ENCODE data around the gene MAP3K14.
"Not testable (repeated sequence)": the region's sequence is repeated elsewhere in the genome, so short reads cannot be mapped to it uniquely, and the experiment has no call there.

The MAP3K14 gene

DNA sequence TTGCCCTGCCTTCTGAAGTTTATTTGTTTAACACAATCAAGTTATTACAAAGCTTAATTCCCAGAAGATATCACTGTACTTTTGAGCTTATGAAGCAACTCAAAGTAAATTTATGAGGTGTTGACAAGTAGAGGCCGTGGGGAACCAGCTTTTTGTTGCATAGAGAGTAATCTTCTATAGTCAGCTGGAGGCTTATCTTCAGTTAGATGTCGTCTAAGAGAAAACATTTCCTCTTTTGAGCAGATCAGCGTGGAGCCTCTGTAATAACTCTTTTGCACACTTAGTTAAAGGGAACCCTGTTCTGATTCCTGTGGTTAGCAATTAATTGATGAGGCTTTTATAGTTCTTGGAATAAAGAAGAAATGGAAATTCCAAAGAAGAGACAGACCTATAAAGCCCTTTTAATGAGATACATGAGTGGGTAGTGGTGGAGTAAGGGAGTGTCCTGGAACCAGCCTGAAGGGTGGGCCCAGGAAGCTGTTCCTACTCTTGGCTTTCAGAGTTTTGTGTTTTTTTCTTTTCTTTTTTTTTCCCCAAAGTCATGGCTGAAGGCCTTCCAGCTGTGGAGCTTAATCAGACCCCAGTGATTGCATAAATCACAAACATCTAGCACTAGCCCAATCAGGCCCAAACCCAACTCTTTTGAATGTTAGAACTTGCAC, 28.9 kb upstream of the MAP3K14 start:
- no peaks in the 10 kb centered on the region for H3K27me3 ChIP-seq (ENCODE audit: insufficient read depth, low read depth)
- no peaks in the 10 kb centered on the region for H3K36me3 ChIP-seq (ENCODE audit: insufficient read depth)
- no peak overlapping the region for H3K27ac ChIP-seq
- H4K20me1 ChIP-seq (ENCODE audit: insufficient read depth): no peaks in the 10 kb centered on the region
- H3K79me2 ChIP-seq (ENCODE audit: insufficient read depth, low read depth): no peaks in the 10 kb centered on the region
- TF ChIP-seq, protein P1, sequence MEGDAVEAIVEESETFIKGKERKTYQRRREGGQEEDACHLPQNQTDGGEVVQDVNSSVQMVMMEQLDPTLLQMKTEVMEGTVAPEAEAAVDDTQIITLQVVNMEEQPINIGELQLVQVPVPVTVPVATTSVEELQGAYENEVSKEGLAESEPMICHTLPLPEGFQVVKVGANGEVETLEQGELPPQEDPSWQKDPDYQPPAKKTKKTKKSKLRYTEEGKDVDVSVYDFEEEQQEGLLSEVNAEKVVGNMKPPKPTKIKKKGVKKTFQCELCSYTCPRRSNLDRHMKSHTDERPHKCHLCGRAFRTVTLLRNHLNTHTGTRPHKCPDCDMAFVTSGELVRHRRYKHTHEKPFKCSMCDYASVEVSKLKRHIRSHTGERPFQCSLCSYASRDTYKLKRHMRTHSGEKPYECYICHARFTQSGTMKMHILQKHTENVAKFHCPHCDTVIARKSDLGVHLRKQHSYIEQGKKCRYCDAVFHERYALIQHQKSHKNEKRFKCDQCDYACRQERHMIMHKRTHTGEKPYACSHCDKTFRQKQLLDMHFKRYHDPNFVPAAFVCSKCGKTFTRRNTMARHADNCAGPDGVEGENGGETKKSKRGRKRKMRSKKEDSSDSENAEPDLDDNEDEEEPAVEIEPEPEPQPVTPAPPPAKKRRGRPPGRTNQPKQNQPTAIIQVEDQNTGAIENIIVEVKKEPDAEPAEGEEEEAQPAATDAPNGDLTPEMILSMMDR (conservative IDR thresholded peaks at IDR 0.05; ENCODE audit: low read depth, low read length): no peak
- no peak overlapping the region for H3K4me3 ChIP-seq (IDR thresholded peaks at IDR 0.05; ENCODE audit: insufficient read depth, low read depth, low read length)
- H3K4me2 ChIP-seq: no peak overlapping the region
- H2AFZ ChIP-seq (ENCODE audit: low read depth): no peak overlapping the region
- no peak overlapping the region for H3K9ac ChIP-seq
- no peaks in the 10 kb centered on the region for H3K4me1 ChIP-seq (ENCODE audit: low read depth, poor library complexity, severe bottlenecking)

DNA sequence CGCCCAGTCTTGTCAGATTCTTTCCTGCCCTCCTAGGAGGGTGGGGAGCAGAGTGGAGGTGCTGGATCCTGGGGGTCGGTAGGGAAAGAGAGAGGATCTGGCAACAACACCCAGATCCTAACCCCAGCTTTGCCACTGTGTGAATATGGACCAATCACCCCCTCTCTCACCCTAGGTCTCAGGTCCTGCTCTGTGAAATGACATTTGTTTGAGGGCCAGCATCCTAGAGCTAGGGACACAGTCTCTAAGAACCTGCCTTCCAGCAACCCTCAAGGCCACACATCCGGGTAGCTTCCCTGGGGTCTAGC, 28.4 kb upstream of the MAP3K14 start:
- Histone ChIP-seq H3K9ac (no peak overlapping the region), H3K4me1 (ENCODE audit: low read depth, poor library complexity, severe bottlenecking) (no peaks in the 10 kb centered on the region), H4K20me1 (ENCODE audit: insufficient read depth) (no peaks in the 10 kb centered on the region), H3K4me2 (no peak overlapping the region), H3K27ac (no peak overlapping the region), H2AFZ (ENCODE audit: low read depth) (no peak overlapping the region), H3K27me3 (ENCODE audit: insufficient read depth, low read depth) (no peaks in the 10 kb centered on the region), H3K4me3 (IDR thresholded peaks at IDR 0.05; ENCODE audit: insufficient read depth, low read depth, low read length) (no peak overlapping the region), H3K79me2 (ENCODE audit: insufficient read depth, low read depth) (no peaks in the 10 kb centered on the region), H3K36me3 (ENCODE audit: insufficient read depth) (no peaks in the 10 kb centered on the region)
- TF ChIP-seq, protein P1 (conservative IDR thresholded peaks at IDR 0.05; ENCODE audit: low read depth, low read length): no peak

GRCh38 chr17:45343967-45344664, 27.3 kb upstream of the MAP3K14 start:
- not testable (repeated sequence) for H3K27ac ChIP-seq; H4K20me1 ChIP-seq (ENCODE audit: insufficient read depth); H3K9ac ChIP-seq; H2AFZ ChIP-seq (ENCODE audit: low read depth); H3K27me3 ChIP-seq (ENCODE audit: insufficient read depth, low read depth); H3K79me2 ChIP-seq (ENCODE audit: insufficient read depth, low read depth); H3K4me2 ChIP-seq; H3K36me3 ChIP-seq (ENCODE audit: insufficient read depth); H3K4me1 ChIP-seq (ENCODE audit: low read depth, poor library complexity, severe bottlenecking); H3K4me3 ChIP-seq (IDR thresholded peaks at IDR 0.05; ENCODE audit: insufficient read depth, low read depth, low read length)

- Histone ChIP-seq H3K36me3 (ENCODE audit: insufficient read depth) (no peaks in the 10 kb centered on the region), H3K4me1 (ENCODE audit: low read depth, poor library complexity, severe bottlenecking) (no peaks in the 10 kb centered on the region), H3K4me2 (no peak overlapping the region), H3K27me3 (ENCODE audit: insufficient read depth, low read depth) (no peaks in the 10 kb centered on the region), H3K9ac (no peak overlapping the region), H3K27ac (no peak overlapping the region), H2AFZ (ENCODE audit: low read depth) (no peak overlapping the region), H3K79me2 (ENCODE audit: insufficient read depth, low read depth) (no peaks in the 10 kb centered on the region), H3K4me3 (IDR thresholded peaks at IDR 0.05; ENCODE audit: insufficient read depth, low read depth, low read length) (no peak overlapping the region), H4K20me1 (ENCODE audit: insufficient read depth) (no peaks in the 10 kb centered on the region)
- TF ChIP-seq, protein P1 (conservative IDR thresholded peaks at IDR 0.05; ENCODE audit: low read depth, low read length): no peak
Measured at GRCh38 chr17:45342871-45343526, 26.2 kb upstream of the MAP3K14 start.

DNA sequence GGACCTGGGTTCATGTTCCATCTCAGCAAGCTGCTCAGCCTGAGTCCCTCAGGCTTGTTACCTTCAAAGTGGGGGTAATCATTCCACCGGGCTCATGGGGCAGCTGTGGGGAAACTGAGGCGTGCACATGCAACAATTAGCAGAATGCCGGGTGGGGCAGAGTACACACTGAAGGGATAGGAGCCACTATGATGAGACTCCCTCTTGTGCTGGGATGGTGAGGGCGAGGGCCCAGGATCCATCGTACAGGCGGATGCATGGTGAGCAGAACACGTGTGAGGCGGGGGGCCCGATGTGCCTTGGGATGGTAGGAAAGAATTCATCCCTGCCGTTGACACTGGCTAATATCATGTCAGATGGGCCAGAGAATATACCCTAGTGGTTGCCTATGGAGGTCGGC, 25.5 kb upstream of the MAP3K14 start:
- Histone ChIP-seq H3K27me3 (ENCODE audit: insufficient read depth, low read depth) (no peaks in the 10 kb centered on the region), H3K9ac (no peak overlapping the region), H4K20me1 (ENCODE audit: insufficient read depth) (no peaks in the 10 kb centered on the region), H2AFZ (ENCODE audit: low read depth) (no peak overlapping the region), H3K36me3 (ENCODE audit: insufficient read depth) (no peaks in the 10 kb centered on the region), H3K79me2 (ENCODE audit: insufficient read depth, low read depth) (no peaks in the 10 kb centered on the region), H3K4me2 (no peak overlapping the region), H3K27ac (no peak overlapping the region), H3K4me3 (IDR thresholded peaks at IDR 0.05; ENCODE audit: insufficient read depth, low read depth, low read length) (no peak overlapping the region), H3K4me1 (ENCODE audit: low read depth, poor library complexity, severe bottlenecking) (no peaks in the 10 kb centered on the region)
- TF ChIP-seq, protein P1 (conservative IDR thresholded peaks at IDR 0.05; ENCODE audit: low read depth, low read length): no peak
